IPS-18a (cell line): ENCODE results near the gene VTA1.
A peak's percentile ranks its signal among the peaks of the same experiment; 100 is the strongest.
"Not testable (repeated sequence)": the region's sequence is repeated elsewhere in the genome, so short reads cannot be mapped to it uniquely, and the experiment has no call there.

Source experiments
- H3K27ac ChIP-seq: one replicate; pipeline ENCODE4 v1.5.1; 2013; ENCODE audit warnings: low read length
- H3K27me3 ChIP-seq: one replicate; pipeline ENCODE4 v1.6.1; 2013; ENCODE audit warnings: mild to moderate bottlenecking, low read length; ENCODE audit not compliant: control insufficient read depth, insufficient read depth
- H3K36me3 ChIP-seq: one replicate; pipeline ENCODE4 v1.6.1; 2013; ENCODE audit warnings: low read depth, low read length; ENCODE audit not compliant: control insufficient read depth
- H3K4me1 ChIP-seq: one replicate; pipeline ENCODE4 v1.6.1; 2013; ENCODE audit warnings: low read depth, low read length; ENCODE audit not compliant: control insufficient read depth
- H3K4me3 ChIP-seq: one replicate; pipeline ENCODE4 v1.5.1; 2013; ENCODE audit warnings: low read length
- H3K9ac ChIP-seq: one replicate; pipeline ENCODE4 v1.6.1; 2013; ENCODE audit warnings: mild to moderate bottlenecking, low read length, moderate library complexity
- H3K9me3 ChIP-seq: one replicate; pipeline ENCODE4 v1.6.1; 2013; ENCODE audit warnings: low read depth, low read length; ENCODE audit not compliant: control insufficient read depth

The VTA1 gene

DNA sequence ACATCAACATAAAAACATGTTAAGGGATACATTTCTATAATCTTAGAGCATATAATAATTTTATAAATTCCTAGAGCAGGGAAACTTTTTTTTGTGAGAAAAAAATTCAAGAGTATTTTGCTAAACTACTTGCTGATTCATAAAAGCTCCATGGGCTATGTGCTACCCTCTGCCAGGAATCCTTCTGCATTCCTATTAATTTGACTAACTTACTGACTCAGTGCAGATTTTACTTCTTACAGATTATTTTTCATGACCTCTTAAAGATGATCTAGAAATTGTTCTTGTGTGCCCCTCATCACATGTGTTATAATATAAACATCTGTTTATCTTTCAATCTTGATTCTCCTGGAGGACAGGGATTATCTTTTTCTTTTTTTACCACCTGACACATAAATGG, 5.7 kb downstream of the VTA1 start:
- Histone ChIP-seq H3K9ac (no peak overlapping the region), H3K4me1 (peaks cover 35% of the 10 kb centered on the region), H3K9me3 (no peaks in the 10 kb centered on the region), H3K4me3 (no peak overlapping the region), H3K27me3 (no peaks in the 10 kb centered on the region), H3K27ac (no peak overlapping the region), H3K36me3 (no peaks in the 10 kb centered on the region)

GRCh38 chr6:142153196-142153595, 6.1 kb downstream of the VTA1 start:
- Histone ChIP-seq H3K27ac (no peak overlapping the region), H3K9me3 (no peaks in the 10 kb centered on the region), H3K4me1 (peaks cover 31% of the 10 kb centered on the region), H3K36me3 (no peaks in the 10 kb centered on the region), H3K27me3 (no peaks in the 10 kb centered on the region), H3K4me3 (no peak overlapping the region), H3K9ac (no peak overlapping the region)

- H3K27ac ChIP-seq, result no peak overlapping the region
- H3K9me3 ChIP-seq, result no peaks in the 10 kb centered on the region
- H3K4me1 ChIP-seq, result peaks cover 19% of the 10 kb centered on the region
- H3K27me3 ChIP-seq, result no peaks in the 10 kb centered on the region
- H3K36me3 ChIP-seq, result no peaks in the 10 kb centered on the region
- no peak overlapping the region for H3K4me3 ChIP-seq
- no peak overlapping the region for H3K9ac ChIP-seq
Observed at GRCh38 chr6:142154336-142154735, 7.3 kb downstream of the VTA1 start.

DNA sequence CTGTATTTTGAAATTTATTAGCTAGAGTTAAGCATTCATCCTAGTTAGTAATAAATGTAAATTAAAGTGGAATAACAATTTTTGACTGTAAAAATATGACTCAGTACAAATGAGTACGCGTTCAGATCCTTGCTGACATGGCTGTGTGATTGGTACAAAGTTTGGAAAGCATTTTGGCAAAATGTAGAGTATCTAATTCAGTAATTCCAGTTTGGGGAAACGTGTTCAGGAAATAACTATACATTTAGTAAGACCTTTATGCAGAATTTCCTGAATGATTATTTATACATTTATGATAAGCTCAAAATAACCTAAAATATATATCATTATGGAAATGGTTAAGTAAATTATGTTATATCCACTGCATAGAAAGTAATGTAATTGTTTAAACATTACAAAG, 8.0 kb downstream of the VTA1 start:
- H3K4me1 ChIP-seq, result peaks cover 17% of the 10 kb centered on the region
- no peaks in the 10 kb centered on the region for H3K36me3 ChIP-seq
- no peak overlapping the region for H3K9ac ChIP-seq
- H3K27me3 ChIP-seq, result no peaks in the 10 kb centered on the region
- H3K27ac ChIP-seq, result no peak overlapping the region
- no peak overlapping the region for H3K4me3 ChIP-seq
- no peaks in the 10 kb centered on the region for H3K9me3 ChIP-seq

GRCh38 chr6:142155895-142156757, 9.1 kb downstream of the VTA1 start:
- H3K27ac ChIP-seq, result peak overlapping the region; percentile 66
- peak overlapping the region; percentile 4 for H3K4me3 ChIP-seq
- H3K4me1 ChIP-seq, result peaks cover 17% of the 10 kb centered on the region
- no peaks in the 10 kb centered on the region for H3K27me3 ChIP-seq
- H3K9me3 ChIP-seq, result no peaks in the 10 kb centered on the region
- peak overlapping the region; percentile 44 for H3K9ac ChIP-seq
- H3K36me3 ChIP-seq, result no peaks in the 10 kb centered on the region

- not testable (repeated sequence) for H3K27me3 ChIP-seq, H3K9me3 ChIP-seq, H3K9ac ChIP-seq, H3K36me3 ChIP-seq, H3K27ac ChIP-seq, H3K4me3 ChIP-seq
- H3K4me1 ChIP-seq, result peaks cover 17% of the 10 kb centered on the region
Observed at GRCh38 chr6:142156758-142157068, 9.7 kb downstream of the VTA1 start.

GRCh38 chr6:142162780-142163179, 15.7 kb downstream of the VTA1 start:
- Histone ChIP-seq H3K4me1 (no peaks in the 10 kb centered on the region), H3K9me3 (no peaks in the 10 kb centered on the region), H3K27me3 (no peaks in the 10 kb centered on the region), H3K27ac (no peak overlapping the region), H3K4me3 (no peak overlapping the region), H3K9ac (no peak overlapping the region), H3K36me3 (peaks cover 14% of the 10 kb centered on the region)

GRCh38 chr6:142165227-142165626, 18.2 kb downstream of the VTA1 start:
- no peak overlapping the region for H3K27ac ChIP-seq
- peaks cover 21% of the 10 kb centered on the region for H3K36me3 ChIP-seq
- no peaks in the 10 kb centered on the region for H3K4me1 ChIP-seq
- H3K9me3 ChIP-seq, result no peaks in the 10 kb centered on the region
- no peaks in the 10 kb centered on the region for H3K27me3 ChIP-seq
- no peak overlapping the region for H3K9ac ChIP-seq
- no peak overlapping the region for H3K4me3 ChIP-seq

- Histone ChIP-seq H3K27me3 (no peaks in the 10 kb centered on the region), H3K27ac (no peak overlapping the region), H3K36me3 (peaks cover 35% of the 10 kb centered on the region), H3K9ac (no peak overlapping the region), H3K9me3 (no peaks in the 10 kb centered on the region), H3K4me3 (no peak overlapping the region), H3K4me1 (no peaks in the 10 kb centered on the region)
Observed at GRCh38 chr6:142167071-142167470, 20.0 kb downstream of the VTA1 start.

- H3K36me3 ChIP-seq, result peaks cover 39% of the 10 kb centered on the region
Observed at GRCh38 chr6:142167486-142167885, 20.4 kb downstream of the VTA1 start.

GRCh38 chr6:142171351-142171750, 24.3 kb downstream of the VTA1 start:
- Histone ChIP-seq H3K36me3 (peaks cover 50% of the 10 kb centered on the region), H3K27me3 (no peaks in the 10 kb centered on the region), H3K9ac (no peak overlapping the region), H3K27ac (no peak overlapping the region), H3K9me3 (no peaks in the 10 kb centered on the region), H3K4me1 (no peaks in the 10 kb centered on the region), H3K4me3 (no peak overlapping the region)

More at GRCh38 chr6:142167486-142167885, 20.4 kb downstream of the VTA1 start:
- no peak overlapping the region for H3K27ac ChIP-seq
- H3K4me1 ChIP-seq, result no peaks in the 10 kb centered on the region
- no peaks in the 10 kb centered on the region for H3K27me3 ChIP-seq
- H3K9ac ChIP-seq, result no peak overlapping the region
- H3K4me3 ChIP-seq, result no peak overlapping the region
- no peaks in the 10 kb centered on the region for H3K9me3 ChIP-seq

- Histone ChIP-seq H3K27me3 (no peaks in the 10 kb centered on the region), H3K4me1 (no peaks in the 10 kb centered on the region), H3K27ac (no peak overlapping the region), H3K4me3 (no peak overlapping the region), H3K9me3 (no peaks in the 10 kb centered on the region), H3K36me3 (peaks cover 41% of the 10 kb centered on the region), H3K9ac (no peak overlapping the region)
Observed at GRCh38 chr6:142172758-142173157, 25.7 kb downstream of the VTA1 start.
